ENCODE results near the gene PRKN.

Gene PRKN

DNA sequence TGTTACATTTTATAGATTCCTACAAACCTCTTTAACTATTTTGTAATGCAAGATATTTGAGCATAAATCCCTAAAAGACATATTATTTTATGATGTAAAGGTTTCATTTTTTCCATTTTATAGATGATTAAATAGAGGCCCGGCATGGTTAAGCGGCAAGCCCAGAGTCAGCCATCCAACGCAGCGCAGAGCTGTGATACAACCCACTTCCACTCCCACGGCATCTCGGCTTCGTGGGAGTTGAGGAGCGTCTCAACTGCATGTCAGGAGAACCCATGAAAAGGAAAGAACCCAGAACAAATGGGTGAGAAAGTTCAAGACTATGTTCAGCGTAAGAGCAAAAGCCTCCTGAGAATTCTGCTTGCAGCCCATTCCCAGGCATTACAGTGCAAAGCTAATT is 488.2 kb downstream of the PRKN start:
- DNase-seq (ENCODE audit: low spot score): no peak

- no peak for DNase-seq (ENCODE audit: low spot score)
Measured at GRCh38 chr6:162238675-162239074, 488.9 kb downstream of the PRKN start.

DNA sequence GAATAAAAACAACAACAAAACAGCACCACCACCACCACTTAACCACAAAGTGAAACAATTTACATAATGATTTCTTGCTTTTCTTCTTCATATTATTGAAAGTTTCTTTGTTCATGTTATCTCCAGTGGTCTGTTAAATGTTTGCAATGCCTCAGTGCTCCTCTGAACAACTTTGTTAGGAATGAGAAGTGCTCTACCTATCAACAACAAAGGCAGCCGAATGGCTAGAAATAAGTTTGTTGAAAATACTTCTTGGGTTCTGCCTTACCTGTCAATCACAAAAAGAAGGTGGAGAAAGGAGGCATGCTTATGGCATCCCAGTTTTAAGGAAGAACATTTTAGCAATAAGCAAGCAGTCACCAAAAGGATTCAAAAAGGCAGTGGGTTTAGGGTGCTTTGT is 490.2 kb downstream of the PRKN start:
- DNase-seq (ENCODE audit: low spot score): no peak

DNA sequence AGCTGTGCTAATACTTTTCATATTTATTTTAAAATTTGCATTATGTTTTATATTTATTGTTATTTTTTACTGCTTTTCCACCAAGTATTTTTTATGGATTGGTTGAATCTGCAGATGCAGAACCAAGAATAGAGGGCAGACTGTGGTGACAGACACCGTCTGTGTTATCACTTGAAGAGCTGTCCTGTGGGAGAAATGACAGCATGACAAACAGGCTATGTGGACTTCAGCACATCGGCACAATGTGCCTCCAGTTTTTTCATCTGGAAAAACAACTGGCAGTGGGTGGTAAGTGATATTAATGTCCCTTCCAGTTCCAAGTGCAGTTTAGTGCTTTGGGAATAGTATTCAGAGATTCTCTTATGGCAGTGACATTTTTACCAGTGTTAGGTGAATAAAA is 492.9 kb downstream of the PRKN start:
- DNase-seq (ENCODE audit: low spot score): peak; percentile 7

DNA sequence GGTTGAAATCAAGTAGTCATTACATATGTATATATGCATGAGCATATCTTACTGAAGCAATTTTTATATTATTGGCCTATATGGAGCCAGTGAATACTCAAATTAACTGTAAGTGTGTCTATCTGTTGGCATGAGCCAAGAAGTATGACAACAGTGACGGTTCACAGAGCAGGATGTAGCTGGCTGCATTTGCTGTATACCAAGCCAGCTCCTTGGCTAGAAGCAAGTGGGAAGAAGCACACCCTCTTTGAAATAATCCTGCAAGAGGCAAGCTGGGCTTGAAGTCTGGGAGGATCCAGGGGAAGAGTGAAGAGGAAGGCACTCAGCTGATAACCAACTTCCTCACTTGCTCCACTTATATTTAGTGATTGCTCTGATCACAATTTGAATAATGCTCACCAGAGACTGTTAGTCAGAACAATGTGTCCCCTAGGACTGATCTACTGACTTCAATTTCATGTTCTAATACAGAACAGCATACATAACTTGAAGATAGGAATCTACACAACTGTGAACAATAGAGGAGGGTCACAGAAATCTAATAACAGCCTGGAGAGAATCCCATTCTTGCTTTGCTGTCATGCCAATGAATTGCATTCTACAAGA is 497.3 kb downstream of the PRKN start:
- no peak for DNase-seq (ENCODE audit: low spot score)

GRCh38 chr6:162229093-162229492 is 498.5 kb downstream of the PRKN start:
- peak; percentile 6 for DNase-seq (ENCODE audit: low spot score)

GRCh38 chr6:162226803-162227202 is 500.8 kb downstream of the PRKN start:
- DNase-seq (ENCODE audit: low spot score): no peak

GRCh38 chr6:162222521-162222920 is 505.0 kb downstream of the PRKN start:
- DNase-seq (ENCODE audit: low spot score): no peak

- no peak for DNase-seq (ENCODE audit: low spot score)
Measured at GRCh38 chr6:162220876-162221275, 506.7 kb downstream of the PRKN start.

DNA sequence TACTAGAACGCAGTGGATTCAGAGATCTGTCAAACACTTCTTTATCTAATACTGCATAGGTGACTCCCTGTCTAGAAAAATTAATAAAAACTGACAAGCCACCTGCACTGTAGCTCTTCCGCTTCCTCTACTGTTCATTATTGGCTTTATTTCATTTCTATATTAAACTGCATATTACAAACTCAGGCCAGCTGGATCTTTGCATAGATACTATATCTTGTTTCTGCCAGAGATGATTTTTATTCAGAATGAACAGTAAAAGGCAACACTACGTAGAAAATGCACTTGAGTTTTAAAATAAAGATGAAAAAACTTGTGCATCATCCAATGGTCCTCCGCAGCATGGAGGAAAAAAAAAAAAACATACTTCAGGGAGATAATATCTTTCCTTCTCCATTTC is 508.3 kb downstream of the PRKN start:
- no peak for DNase-seq (ENCODE audit: low spot score)

DNA sequence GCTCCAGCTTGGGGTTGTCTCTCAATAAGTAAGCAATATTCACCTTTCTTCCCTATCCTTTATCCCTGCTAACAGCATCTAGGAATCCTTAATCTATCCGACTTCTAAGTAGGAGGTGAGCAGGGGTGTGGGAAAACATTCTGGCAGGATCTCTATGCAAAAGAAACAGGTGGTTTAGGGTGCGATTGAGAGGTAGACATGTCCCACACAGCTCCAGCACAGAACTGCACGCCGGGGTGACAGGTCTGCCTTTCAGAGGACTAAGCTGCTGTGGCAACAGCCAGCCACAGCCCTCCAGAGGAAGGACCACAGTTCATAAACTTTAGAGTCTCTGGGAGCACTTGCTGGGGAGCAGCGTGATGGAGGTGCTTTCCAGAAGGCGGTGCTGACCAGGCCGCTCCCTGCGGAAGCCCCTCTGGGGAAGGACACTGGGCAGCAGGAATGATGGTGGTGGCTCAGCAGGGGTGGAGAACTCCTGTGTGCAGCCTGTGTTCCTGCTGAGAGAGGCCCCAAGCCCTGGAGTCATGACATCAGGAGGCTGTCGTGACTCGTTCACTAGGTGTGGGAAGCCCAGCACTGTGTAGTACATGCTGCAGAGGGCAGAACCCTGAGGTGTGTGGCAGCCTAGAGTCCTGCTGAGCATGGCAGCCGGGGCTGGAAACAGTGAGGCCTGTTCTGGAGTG is 509.6 kb downstream of the PRKN start:
- no peak for DNase-seq (ENCODE audit: low spot score)

DNA sequence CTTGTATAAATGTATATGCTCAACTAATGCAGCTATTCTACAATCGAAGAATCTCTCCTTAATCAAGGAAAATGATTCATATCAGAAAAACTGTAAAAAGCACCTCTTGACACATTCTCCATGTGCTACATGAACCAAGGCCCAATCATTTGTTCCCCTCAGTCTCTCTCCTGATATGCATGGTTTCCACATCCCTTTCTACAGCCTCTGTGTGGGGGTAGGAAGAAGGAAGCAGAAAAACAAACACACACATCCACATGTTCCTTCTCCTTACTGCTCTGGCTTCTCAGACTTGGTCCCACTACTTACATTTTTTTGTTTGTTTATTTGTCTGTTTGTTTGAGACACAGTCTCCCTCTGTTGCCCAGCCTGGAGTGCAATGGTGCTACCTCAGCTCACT is 510.5 kb downstream of the PRKN start:
- DNase-seq (ENCODE audit: low spot score): no peak

GRCh38 chr6:162211777-162212176 is 515.8 kb downstream of the PRKN start:
- no peak for DNase-seq (ENCODE audit: low spot score)

GRCh38 chr6:162211022-162211421 is 516.5 kb downstream of the PRKN start:
- DNase-seq (ENCODE audit: low spot score): no peak

- DNase-seq (ENCODE audit: low spot score): no peak
Measured at GRCh38 chr6:162203287-162203686, 524.3 kb downstream of the PRKN start.

DNA sequence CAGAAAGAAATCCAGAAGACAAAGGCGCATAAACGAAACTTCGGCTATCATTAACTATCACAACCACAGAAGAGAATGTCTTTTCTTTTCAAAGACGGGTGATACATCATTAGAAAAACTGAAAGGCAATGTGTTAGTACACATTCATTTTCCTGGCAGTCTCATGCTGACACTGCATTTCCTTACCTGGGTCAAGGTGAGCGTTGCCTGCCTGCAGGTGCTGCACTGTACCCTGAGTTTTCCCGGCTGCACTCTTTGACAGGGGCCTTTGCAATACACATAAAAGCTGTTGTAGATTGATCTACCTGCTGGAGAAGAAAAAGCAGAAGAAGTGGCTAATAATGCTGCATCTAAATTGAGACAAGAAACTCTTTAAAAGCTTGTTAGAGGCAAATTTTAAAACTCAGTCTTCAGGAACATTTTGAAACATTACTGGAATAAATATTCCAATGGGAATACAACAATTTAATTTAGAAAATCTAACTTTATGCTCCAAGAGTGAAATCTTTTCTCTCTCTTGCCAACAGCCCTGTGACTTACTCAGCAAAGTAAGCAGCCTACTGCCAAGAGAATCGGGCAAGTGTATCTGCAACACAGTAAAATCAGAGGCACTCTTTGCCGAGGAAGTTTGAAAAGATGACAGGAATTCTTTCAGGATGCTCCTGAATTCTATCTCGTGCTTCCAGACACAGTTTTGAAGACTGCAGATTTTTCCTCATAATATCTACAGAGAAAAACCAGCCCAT is 526.4 kb downstream of the PRKN start:
- DNase-seq (ENCODE audit: low spot score): no peak

- DNase-seq (ENCODE audit: low spot score): no peak
Measured at GRCh38 chr6:162200041-162200440, 527.5 kb downstream of the PRKN start.

DNA sequence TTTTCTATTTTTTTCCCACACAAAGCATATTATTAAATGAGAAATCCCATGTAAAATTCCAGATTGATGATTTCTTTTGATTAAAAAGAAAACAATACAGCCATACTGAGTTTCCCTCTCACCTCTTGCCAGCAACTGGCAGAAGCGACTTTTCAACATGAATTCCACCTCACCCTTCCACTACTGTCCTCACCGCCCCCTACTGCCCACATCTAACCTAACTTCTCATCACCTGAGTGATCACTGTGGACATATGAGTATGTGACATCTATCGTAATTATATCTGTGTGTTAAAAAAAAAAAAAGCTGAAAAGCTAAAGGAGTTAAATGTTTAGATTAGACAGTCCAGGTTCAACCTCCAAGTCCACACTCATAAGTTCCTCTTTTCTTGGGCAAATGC is 528.6 kb downstream of the PRKN start:
- DNase-seq (ENCODE audit: low spot score): no peak

GRCh38 chr6:162198076-162198475 is 529.5 kb downstream of the PRKN start:
- no peak for DNase-seq (ENCODE audit: low spot score)

- no peak for DNase-seq (ENCODE audit: low spot score)
Measured at GRCh38 chr6:162195441-162195840, 532.1 kb downstream of the PRKN start.

DNA sequence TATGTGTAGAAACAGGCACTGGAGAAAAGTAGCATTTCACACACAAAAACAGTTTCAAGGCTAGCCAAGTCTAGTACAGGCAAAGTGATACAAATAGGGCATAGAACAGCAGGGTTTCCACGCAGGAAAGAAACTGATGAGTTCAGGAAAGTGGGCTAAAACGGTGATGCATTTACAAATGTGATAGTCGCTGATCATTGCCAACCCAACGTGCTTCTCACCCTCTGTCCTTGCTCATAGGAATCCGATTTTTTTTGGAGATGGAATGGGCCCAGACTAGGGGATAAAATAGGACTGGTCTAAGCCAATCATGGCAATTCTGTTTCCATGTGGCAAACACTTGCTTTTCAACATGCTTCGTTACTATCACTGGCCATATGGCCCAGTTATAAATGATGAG is 536.6 kb downstream of the PRKN start:
- no peak for DNase-seq (ENCODE audit: low spot score)

DNA sequence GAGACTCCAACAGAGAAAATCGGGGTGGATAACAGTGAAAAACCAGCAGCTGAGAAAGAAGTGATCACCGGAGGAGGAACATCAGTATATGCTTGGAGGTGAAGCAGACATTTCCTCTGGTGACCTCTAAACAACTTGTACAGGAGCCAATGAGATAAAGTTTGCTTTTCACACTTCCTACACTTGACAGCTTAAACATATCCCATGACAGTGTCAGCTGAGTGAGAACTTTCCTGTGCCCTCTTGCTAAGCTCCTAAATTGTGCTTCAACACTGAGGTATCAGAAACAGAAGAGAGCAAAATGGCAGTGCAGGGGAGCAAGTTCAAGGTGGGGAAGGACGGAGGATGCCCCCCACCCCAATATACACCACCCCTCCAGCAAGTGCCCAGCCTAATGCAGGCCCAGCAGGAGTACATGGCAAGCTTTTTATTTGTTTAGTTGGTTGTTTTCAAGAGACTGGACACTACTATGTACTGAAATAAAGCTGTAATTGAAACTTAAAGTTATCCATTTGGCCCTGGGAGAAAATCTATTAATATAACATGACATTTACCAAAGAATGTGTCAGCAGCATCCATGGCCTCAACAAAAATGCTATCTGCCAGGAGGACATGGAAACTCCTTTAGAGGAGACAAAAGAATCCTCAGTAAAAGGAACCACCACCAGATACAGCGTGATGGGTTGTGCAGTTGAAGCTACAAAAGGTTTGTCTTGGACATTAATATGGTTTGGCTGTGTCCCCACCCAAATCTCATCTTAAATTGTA is 540.2 kb downstream of the PRKN start:
- no peak for DNase-seq (ENCODE audit: low spot score)

GRCh38 chr6:162184465-162184864 is 543.1 kb downstream of the PRKN start:
- DNase-seq (ENCODE audit: low spot score): no peak

Measured in Ammon's horn (tissue), 1 donor.